ENCODE data around the gene PPARG. TPM values are rescaled to one million over a fixed set of nuclear protein-coding genes. Genes with fewer than 3 reads are reported as not detected.
"Not testable (repeated sequence)": the region's sequence is repeated elsewhere in the genome, so short reads cannot be mapped to it uniquely, and the experiment has no call there.

PPARG gene
- total RNA-seq, 2 experiments from 2014 or later, result 0.52 to 0.55 TPM

DNA sequence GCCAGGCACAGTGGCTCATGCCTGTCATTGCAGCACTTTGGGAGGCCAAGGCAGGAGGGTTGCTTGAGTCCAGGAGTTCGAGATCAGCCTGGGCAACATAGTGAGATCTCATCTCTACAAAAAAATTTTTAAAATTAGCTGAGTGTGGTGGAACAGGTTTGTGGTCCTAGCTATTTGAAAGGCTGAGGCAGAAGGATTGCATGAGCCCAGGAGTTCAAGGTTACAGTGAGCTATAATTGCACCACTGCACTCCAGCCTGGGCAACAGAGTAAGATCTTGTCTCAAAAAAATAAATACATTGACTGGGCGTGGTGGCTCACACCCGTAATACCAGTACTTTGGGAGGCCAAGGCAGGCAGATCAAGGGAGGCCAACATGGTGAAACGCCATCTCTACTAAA lies 168.5 kb downstream of the PPARG start:
- H3K27ac Mint-ChIP-seq; POLR2A ChIA-PET; H3K36me3 Mint-ChIP-seq (ENCODE audit: low read depth); H3K4me1 Mint-ChIP-seq; DNase-seq; H3K9me3 Mint-ChIP-seq; H3K27me3 Mint-ChIP-seq; H3K4me3 Mint-ChIP-seq: not testable (repeated sequence)
- CTCF ChIA-PET, result interaction anchor here (1.6 kb wide), 1 partner anchor 17 kb away, joined by 5 read pairs; no protein-coding TSS in a partner anchor

DNA sequence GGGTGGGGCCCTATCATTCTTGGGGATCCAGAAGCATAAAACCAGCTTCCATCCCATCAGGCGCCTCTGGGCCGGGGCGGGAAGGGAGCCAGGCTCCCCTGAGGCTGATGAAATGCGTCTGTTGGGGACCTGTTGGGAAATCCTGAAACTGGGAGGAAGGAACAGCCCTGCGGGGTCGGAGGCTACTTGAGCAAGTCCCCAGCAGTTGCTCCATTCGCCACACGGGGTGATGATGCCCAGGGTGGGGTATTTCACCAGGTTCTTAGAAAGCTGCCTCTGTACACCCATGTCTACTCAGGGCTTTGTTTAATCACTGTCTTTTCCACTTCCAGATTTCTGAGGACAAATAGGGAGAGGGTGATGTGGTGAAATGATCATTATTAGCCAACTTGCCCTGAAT lies 170.0 kb downstream of the PPARG start:
- H3K4me1 Mint-ChIP-seq, result peaks cover 9% of the 10 kb centered on the region
- H3K36me3 Mint-ChIP-seq (ENCODE audit: low read depth), result no peaks in the 10 kb centered on the region
- no peak overlapping the region for H3K27ac Mint-ChIP-seq
- POLR2A ChIA-PET, result no interaction called here
- no peaks in the 10 kb centered on the region for H3K27me3 Mint-ChIP-seq
- DNase-seq, result no peak
- CTCF ChIA-PET, result interaction anchor here (0.9 to 2.4 kb wide), 3 partner anchors 12 to 21 kb away, joined by 3 to 6 read pairs (median 5); no protein-coding TSS in a partner anchor
- H3K4me3 Mint-ChIP-seq, result no peak overlapping the region
- H3K9me3 Mint-ChIP-seq, result peaks cover 3% of the 10 kb centered on the region

DNA sequence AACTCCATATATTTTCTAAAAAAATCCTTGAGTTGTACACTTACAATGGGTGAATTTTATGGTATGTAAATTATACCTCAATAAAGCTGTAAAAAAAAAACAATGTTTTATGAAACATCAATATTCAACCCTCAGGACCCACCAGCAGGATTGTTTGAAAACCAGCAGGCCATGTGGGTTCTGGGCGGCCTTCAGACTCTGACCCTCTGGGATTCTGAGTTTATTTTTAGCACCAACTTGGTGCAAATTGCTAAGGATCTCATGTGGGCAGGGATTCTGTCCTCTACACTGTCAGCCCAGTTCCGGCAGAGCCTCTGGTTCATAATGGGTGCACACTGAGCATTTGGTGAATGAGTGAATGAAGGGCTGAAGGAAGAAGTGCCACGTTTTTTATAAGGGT lies 171.3 kb downstream of the PPARG start:
- Mint-ChIP-seq H3K4me3 (no peak overlapping the region), H3K4me1 (peaks cover 9% of the 10 kb centered on the region), H3K36me3 (ENCODE audit: low read depth) (no peaks in the 10 kb centered on the region), H3K27me3 (no peaks in the 10 kb centered on the region), H3K27ac (no peak overlapping the region), H3K9me3 (peaks cover 3% of the 10 kb centered on the region)
- ChIA-PET CTCF (interaction anchor here (2.4 kb wide), 1 partner anchor 20 kb away, joined by 6 read pairs; no protein-coding TSS in a partner anchor), POLR2A (no interaction called here)
- no peak for DNase-seq

DNA sequence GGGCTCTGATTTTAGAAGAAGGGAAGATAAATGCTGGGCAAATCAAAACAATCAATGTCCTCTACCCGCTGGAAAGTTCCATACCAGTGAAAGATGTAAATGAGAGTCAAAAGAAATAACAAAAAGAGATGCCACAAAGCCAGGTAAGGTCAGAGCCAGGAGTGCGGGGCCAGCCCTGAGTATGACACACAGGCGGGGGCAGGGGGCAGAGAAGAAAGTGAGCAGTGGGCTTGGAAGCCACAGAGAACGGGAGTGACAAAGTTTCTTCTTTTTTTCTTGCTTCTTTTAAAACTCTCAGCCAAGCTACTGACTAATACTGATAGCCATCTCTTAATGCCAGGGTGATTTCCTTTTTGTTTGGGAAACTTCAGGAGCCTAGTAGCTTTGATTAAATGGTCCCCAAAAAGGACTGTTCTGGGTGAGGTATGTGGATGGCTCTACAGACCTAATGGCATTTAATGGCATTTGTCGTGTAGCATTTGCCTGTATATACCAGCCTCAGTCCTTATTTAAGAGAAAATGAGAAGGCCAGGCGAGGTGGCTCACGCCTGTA lies 172.3 kb downstream of the PPARG start:
- Mint-ChIP-seq H3K4me1 (peaks cover 9% of the 10 kb centered on the region), H3K36me3 (ENCODE audit: low read depth) (no peaks in the 10 kb centered on the region), H3K9me3 (peaks cover 3% of the 10 kb centered on the region), H3K27me3 (no peaks in the 10 kb centered on the region), H3K4me3 (no peak overlapping the region), H3K27ac (no peak overlapping the region)
- no peak for DNase-seq
- CTCF ChIA-PET, result interaction anchor here (0.5 to 1.2 kb wide), 3 partner anchors 10 to 319 kb away, joined by 3 to 4 read pairs (median 3); no protein-coding TSS in a partner anchor
- POLR2A ChIA-PET, result no interaction called here

DNA sequence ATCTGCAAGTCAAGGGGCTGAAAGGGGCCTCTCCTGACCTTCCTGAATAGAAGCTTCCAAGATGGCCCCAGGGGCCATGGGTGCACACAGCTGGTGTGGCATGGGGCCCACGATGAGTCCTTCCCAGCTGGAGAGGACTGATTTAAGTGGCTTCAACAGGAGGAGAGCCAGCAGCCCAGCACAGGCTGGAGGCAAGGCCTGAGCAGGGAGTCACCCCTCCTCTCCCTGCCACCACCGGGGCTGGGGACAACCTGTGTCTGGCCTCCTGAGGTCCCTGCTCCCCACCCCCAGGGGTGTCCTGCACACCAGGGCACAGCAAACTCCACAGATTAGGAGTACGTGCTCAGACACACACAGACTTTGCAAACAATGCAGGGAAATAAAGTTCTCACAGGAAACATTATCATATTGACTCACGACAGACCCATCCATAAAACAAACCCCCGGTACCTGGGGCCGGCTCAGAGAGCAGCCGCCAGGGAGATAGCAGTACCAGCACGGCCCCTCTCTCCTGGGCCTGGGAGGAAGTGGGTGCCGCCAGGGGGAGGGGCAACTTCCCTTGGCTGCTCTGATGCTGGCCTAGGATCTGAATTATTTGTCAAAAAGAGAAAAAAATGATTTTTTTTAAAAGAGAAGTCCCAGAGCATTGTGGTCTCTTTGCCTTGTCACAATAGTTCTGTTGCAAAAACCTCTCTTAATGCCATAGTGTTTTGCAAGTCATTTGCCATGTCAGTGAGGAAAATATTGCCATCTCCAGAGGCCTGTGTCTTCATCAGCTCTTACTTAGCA lies 173.5 kb downstream of the PPARG start:
- Mint-ChIP-seq H3K4me3 (no peak overlapping the region), H3K36me3 (ENCODE audit: low read depth) (no peaks in the 10 kb centered on the region), H3K4me1 (peaks cover 9% of the 10 kb centered on the region), H3K27me3 (no peaks in the 10 kb centered on the region), H3K27ac (peak overlapping the region; percentile 38), H3K9me3 (peaks cover 3% of the 10 kb centered on the region)
- CTCF ChIA-PET, result interaction anchor here (3.1 kb wide), 1 partner anchor 17 kb away, joined by 13 read pairs; no protein-coding TSS in a partner anchor
- POLR2A ChIA-PET, result no interaction called here
- peak; percentile 18 for DNase-seq

DNA sequence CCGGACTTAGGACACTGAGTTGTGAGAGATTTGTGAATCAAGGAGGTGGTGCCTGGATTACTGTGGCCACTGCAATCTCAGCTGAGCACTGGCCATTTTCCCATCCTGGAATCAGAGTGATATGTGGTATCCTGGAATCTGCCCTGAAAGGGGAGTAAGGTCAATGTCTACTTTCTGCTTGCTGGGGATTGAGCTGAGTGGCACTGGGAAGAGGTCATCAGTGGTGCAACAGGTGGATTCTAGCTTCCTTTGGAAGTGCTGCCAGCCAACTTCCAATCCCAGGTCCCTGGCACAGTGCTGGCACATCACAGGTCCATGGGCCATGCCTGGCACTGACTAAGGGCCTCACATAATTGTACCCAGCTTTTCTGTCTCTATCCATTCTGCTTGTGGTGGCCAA lies 174.8 kb downstream of the PPARG start:
- CTCF ChIA-PET, result interaction anchor here (0.5 to 3.1 kb wide), 5 partner anchors 10 to 329 kb away, joined by 3 to 13 read pairs (median 3); no protein-coding TSS in a partner anchor
- no peaks in the 10 kb centered on the region for H3K36me3 Mint-ChIP-seq (ENCODE audit: low read depth)
- peaks cover 3% of the 10 kb centered on the region for H3K9me3 Mint-ChIP-seq
- POLR2A ChIA-PET, result no interaction called here
- H3K4me3 Mint-ChIP-seq, result no peak overlapping the region
- no peaks in the 10 kb centered on the region for H3K27me3 Mint-ChIP-seq
- DNase-seq, result no peak
- no peak overlapping the region for H3K27ac Mint-ChIP-seq
- peaks cover 9% of the 10 kb centered on the region for H3K4me1 Mint-ChIP-seq

DNA sequence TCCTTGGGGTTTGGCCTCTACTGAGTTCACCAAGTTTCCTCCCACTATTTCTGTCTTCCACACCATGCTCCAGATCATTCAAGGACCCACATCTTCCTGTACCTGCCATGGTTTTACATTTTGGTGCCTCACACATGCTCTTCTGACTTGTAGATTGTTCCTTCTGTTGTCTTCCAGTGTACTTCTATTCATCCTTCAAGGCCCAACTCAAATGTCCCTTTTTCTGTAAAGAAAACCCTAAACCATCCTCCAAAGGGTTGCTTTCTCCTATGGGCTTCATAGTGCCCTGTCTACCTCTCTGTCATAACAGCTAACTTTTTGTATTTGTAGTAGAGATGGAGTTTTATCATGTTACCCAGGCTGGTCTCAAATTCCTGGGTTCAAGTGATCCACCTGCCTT lies 175.3 kb downstream of the PPARG start:
- H3K4me3 Mint-ChIP-seq, result no peak overlapping the region
- peaks cover 3% of the 10 kb centered on the region for H3K9me3 Mint-ChIP-seq
- ChIA-PET POLR2A (no interaction called here), CTCF (interaction anchor here (0.5 to 3.1 kb wide), 4 partner anchors 10 to 329 kb away, joined by 3 to 13 read pairs (median 3); no protein-coding TSS in a partner anchor)
- no peak overlapping the region for H3K27ac Mint-ChIP-seq
- H3K4me1 Mint-ChIP-seq, result peaks cover 9% of the 10 kb centered on the region
- no peak for DNase-seq
- no peaks in the 10 kb centered on the region for H3K36me3 Mint-ChIP-seq (ENCODE audit: low read depth)
- H3K27me3 Mint-ChIP-seq, result no peaks in the 10 kb centered on the region

DNA sequence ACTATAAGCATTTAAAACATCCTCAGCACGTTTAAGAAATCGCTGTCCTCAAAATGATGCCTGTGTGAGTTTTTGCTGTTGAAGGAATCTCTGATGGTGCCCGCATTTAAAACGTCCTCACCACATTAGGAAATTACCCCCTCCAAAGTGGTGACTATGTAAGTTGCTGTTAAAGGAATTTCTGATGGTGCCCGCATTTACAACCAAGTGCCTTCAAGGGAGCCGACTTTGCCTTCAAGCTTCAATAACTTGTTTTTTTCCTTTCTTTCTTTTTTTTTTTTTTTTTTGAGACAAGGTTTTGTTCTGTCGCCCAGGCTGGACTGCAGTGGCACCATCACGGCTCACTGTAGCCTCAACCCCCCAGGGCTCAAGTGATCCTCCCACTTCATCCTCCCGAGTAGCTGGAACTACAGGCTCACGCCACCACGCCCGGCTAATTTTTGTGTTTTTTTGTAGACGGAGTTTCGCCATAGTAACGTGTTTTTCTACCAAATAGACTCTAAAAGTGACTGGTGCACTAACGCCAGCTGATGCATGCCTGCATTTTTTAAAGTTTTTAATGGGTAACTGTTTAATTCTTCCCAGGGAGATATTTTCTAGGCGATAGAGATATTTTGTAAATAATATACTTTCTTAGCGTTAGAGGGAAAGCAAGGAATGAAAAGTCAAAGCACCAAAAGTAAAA lies 176.4 kb downstream of the PPARG start:
- ChIA-PET CTCF (interaction anchor here (0.6 to 3.1 kb wide), 4 partner anchors 14 to 1955 kb away, joined by 3 to 13 read pairs (median 4); no protein-coding TSS in a partner anchor), POLR2A (no interaction called here)
- peaks cover 9% of the 10 kb centered on the region for H3K4me1 Mint-ChIP-seq
- H3K27ac Mint-ChIP-seq, result no peak overlapping the region
- no peak for DNase-seq
- H3K9me3 Mint-ChIP-seq, result peaks cover 3% of the 10 kb centered on the region
- H3K4me3 Mint-ChIP-seq, result no peak overlapping the region
- H3K27me3 Mint-ChIP-seq, result no peaks in the 10 kb centered on the region
- H3K36me3 Mint-ChIP-seq (ENCODE audit: low read depth), result no peaks in the 10 kb centered on the region

DNA sequence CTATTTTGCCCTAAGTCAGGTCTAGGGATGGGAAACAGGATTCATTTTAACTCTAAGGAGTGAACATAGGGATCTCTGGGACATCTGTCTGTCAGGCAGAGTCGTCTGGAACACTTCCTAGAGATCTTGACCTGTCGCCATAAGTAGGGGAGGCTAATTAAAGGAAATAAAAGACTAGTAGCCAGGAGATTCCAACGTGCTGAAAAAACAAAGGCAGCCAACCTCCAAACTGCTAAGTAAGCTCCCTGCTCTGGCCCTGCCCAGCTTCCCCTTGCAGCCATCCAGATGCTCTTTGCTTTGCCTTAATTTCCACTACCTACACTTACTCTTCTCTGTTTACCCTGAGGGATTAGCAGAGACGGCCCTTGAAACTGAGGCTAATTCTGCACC lies 177.0 kb downstream of the PPARG start:
- Mint-ChIP-seq H3K9me3 (peaks cover 3% of the 10 kb centered on the region), H3K27me3 (no peaks in the 10 kb centered on the region), H3K36me3 (ENCODE audit: low read depth) (no peaks in the 10 kb centered on the region), H3K27ac (no peak overlapping the region), H3K4me1 (peaks cover 12% of the 10 kb centered on the region), H3K4me3 (no peak overlapping the region)
- DNase-seq, result no peak
- ChIA-PET CTCF (interaction anchor here (3.1 kb wide), 1 partner anchor 13 kb away, joined by 13 read pairs; no protein-coding TSS in a partner anchor), POLR2A (no interaction called here)

DNA sequence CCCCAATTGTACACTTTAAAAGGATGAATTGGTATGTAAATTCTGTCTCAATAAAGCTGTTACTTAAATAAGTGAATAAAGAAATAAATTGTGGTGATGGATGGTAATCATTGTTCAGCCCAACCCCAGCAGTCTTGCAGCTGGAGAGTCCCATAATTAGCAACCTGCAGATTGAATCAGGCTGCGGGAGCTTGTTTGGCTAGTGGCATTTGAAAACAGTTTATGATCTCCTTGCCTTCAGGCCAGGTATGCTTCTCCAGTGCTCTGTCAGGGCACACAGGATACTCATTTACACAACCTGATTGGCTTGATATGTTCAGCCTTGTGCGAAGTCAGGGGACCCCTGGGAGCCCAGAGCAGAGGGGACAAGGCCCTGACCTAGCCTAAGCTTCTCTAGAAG lies 178.9 kb downstream of the PPARG start:
- H3K36me3 Mint-ChIP-seq (ENCODE audit: low read depth), result no peaks in the 10 kb centered on the region
- H3K27ac Mint-ChIP-seq, result no peak overlapping the region
- H3K4me1 Mint-ChIP-seq, result peaks cover 14% of the 10 kb centered on the region
- POLR2A ChIA-PET, result no interaction called here
- no peaks in the 10 kb centered on the region for H3K27me3 Mint-ChIP-seq
- DNase-seq, result no peak
- CTCF ChIA-PET, result interaction anchor here (0.7 kb wide), 1 partner anchor 332 kb away, joined by 3 read pairs; no protein-coding TSS in a partner anchor
- H3K9me3 Mint-ChIP-seq, result no peaks in the 10 kb centered on the region
- no peak overlapping the region for H3K4me3 Mint-ChIP-seq

DNA sequence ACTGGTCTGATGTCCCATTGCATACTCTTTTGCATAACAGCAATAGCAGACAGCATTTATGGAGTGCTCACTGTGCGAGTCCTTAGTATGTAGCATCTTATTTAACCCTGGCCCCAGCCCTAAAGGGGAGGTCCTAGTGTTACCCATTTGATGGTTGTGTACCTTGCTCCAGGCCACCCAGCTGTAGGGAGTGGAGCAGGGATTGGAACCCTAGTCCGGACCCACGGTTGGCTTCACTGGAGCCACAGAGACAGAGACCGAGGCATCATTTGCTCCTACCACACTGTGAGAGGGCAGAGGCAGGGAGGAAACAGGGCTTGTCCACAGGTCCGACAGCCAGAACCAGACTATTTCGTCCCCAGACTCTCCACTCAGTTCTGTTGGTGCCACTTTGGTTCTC lies 179.4 kb downstream of the PPARG start:
- Mint-ChIP-seq H3K4me3 (no peak overlapping the region), H3K27me3 (no peaks in the 10 kb centered on the region), H3K36me3 (ENCODE audit: low read depth) (no peaks in the 10 kb centered on the region), H3K27ac (no peak overlapping the region), H3K4me1 (peaks cover 14% of the 10 kb centered on the region), H3K9me3 (no peaks in the 10 kb centered on the region)
- DNase-seq, result no peak
- ChIA-PET POLR2A (no interaction called here), CTCF (interaction anchor here (0.6 to 3.9 kb wide), 4 partner anchors 11 to 1669 kb away, joined by 3 to 25 read pairs (median 4); no protein-coding TSS in a partner anchor)

DNA sequence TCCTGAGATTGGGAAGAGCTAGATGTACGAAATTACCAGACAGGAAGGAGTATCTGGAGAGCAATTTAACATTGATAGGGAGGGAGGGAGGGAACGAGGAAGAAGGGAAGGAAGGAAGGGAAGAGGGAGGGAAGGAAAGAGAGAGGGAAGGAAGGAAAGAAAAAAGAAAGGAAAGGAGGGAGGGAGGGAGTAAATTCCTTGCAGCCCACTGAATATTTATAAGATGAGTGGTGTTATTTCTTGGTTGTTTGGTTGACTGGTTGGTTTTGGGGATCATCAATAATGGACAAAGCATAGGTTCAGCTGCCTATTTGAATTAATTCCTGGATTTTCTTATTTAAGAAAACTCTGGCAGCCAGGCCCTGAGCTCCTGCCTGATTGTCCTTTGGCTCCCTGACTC lies 179.9 kb downstream of the PPARG start:
- no peak for DNase-seq
- Mint-ChIP-seq H3K36me3 (ENCODE audit: low read depth) (no peaks in the 10 kb centered on the region), H3K4me1 (peaks cover 13% of the 10 kb centered on the region), H3K4me3 (no peak overlapping the region), H3K9me3 (no peaks in the 10 kb centered on the region), H3K27ac (no peak overlapping the region), H3K27me3 (no peaks in the 10 kb centered on the region)
- CTCF ChIA-PET, result interaction anchor here (0.6 to 3.9 kb wide), 4 partner anchors 11 to 1670 kb away, joined by 3 to 25 read pairs (median 4); no protein-coding TSS in a partner anchor
- POLR2A ChIA-PET, result no interaction called here

DNA sequence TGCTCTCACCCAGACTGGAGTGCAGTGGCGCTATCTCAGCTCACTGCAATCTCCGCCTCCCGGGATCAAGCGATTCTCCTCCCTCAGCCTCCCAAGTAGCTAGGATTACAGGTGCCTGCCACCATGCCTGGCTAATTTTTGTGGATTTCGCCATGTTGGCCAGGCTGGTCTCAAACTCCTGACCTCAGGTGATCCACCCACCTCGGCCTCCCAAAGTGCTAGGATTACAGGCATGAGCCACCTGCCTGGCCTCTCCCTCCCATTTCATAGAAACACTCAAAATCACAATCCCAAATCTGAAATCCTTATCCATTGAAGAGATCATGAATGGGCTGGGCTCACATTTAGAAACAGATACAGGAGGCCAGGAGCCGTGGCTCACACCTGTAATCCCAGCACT lies 180.4 kb downstream of the PPARG start:
- H3K36me3 Mint-ChIP-seq (ENCODE audit: low read depth); H3K27ac Mint-ChIP-seq; H3K27me3 Mint-ChIP-seq; POLR2A ChIA-PET; H3K9me3 Mint-ChIP-seq; H3K4me3 Mint-ChIP-seq; DNase-seq: not testable (repeated sequence)
- CTCF ChIA-PET, result interaction anchor here (0.6 to 3.9 kb wide), 5 partner anchors 10 to 1670 kb away, joined by 3 to 25 read pairs (median 4); no protein-coding TSS in a partner anchor
- H3K4me1 Mint-ChIP-seq, result peaks cover 12% of the 10 kb centered on the region

Data from activated CD4-positive, alpha-beta T cell treated with anti-CD3 and anti-CD28 coated beads, Interleukin-2, amount 10 ng/mL, durations not matched to agents 7 days and 5 days (primary cell).